K562 (cell line): Measurements from ENCODE around the gene ZNF554. TPM values are rescaled to one million over a fixed set of nuclear protein-coding genes. Genes with fewer than 3 reads are reported as not detected.

Experiments
- ATAC-seq: fragments of 200-7000 bp; cut with Tn5 transposase; 3 replicates; pipeline ENCODE4 v1.9.1; 2020; ENCODE audit warnings: moderate library complexity
- BruUV-seq: library from RNA; stranded (reverse); fragments of 400-500 nt; replicated peaks from 2 replicates; lab custom pipeline; 2021; lab: Mats Ljungman, UMichigan
- CTCF ChIA-PET: fragments of 300-600 bp; formaldehyde crosslinking; extraction: SDS; loops from one replicate; lab custom pipeline; 2021; ENCODE audit warnings: low intra/inter-chr PET ratio; lab: Yijun Ruan, JAX
- POLR2A ChIA-PET: fragments of 300-600, 350-650 bp; sonication (Branson Sonifier 250); formaldehyde crosslinking; extraction: SDS; loops from one replicate; lab custom pipeline; 2021; ENCODE audit warnings: antibody characterized with exemption, inconsistent platforms; lab: Yijun Ruan, JAX
- DNase-seq, 4 experiments: peaks; one replicate each; pipeline versions ENCODE4 v3.0.0 to v3.0.0-alpha.2; 2011 to 2018; ENCODE audit warnings: low spot score in 3 of 4, mixed read lengths in 3 of 4; ENCODE audit errors: extremely low read depth in 1 of 4
- FAIRE-seq: peaks from 2 replicates; lab custom pipeline; 2011; peaks lifted over from hg19 to GRCh38; lab: Jason Lieb, UNC
- H2AFZ ChIP-seq: 2 replicates; pipeline ENCODE4 v1.6.0; 2011; ENCODE audit warnings: low read depth, low read length, control low read depth, inconsistent platforms
- H3K27ac ChIP-seq: fragments of 200-600 bp; 3 replicates; pipeline ENCODE4 v1.8.0; 2011; ENCODE audit warnings: low read depth, mild to moderate bottlenecking, control low read depth, inconsistent platforms, low read length, moderate library complexity, mixed read lengths; ENCODE audit errors: extremely low read depth
- H3K27me3 ChIP-seq, 2 experiments: fragments of 300-600 bp in 1 of 2; 2 replicates in 1 of 2; 3 replicates in 1 of 2; pipeline versions ENCODE4 v1.6.0 to v1.8.0; 2011; ENCODE audit warnings: inconsistent platforms in 2 of 2, low read length in 2 of 2, mild to moderate bottlenecking in 1 of 2, mixed read lengths in 1 of 2, moderate library complexity in 1 of 2; ENCODE audit not compliant: control insufficient read depth in 2 of 2, insufficient read depth in 2 of 2
- H3K36me3 ChIP-seq: fragments of 300-600 bp; 3 replicates; pipeline ENCODE4 v1.8.0; 2011; ENCODE audit warnings: mild to moderate bottlenecking, low read length, inconsistent platforms; ENCODE audit not compliant: control insufficient read depth, insufficient read depth
- H3K4me1 ChIP-seq, 2 experiments: fragments of 200-600 bp in 1 of 2; replicated peaks in 1 of 2; 2 replicates in 1 of 2; 3 replicates in 1 of 2; pipeline versions ENCODE4 v1.5.1 to v1.8.0; 2011; ENCODE audit warnings: inconsistent platforms in 2 of 2, low read length in 2 of 2, mild to moderate bottlenecking in 1 of 2, mixed read lengths in 1 of 2, moderate library complexity in 1 of 2; ENCODE audit not compliant: control insufficient read depth in 2 of 2, insufficient read depth in 2 of 2
- H3K4me2 ChIP-seq: 2 replicates; pipeline ENCODE4 v1.6.1; 2011; ENCODE audit warnings: low read length, control low read depth, inconsistent platforms, mixed read lengths; ENCODE audit not compliant: insufficient read depth
- H3K4me3 ChIP-seq: fragments of 200-600 bp; sonication (generic), shearing (Covaris generic); 2 replicates; pipeline ENCODE4 v1.5.1; 2016; ENCODE audit warnings: control low read depth, inconsistent platforms
- H3K79me2 ChIP-seq: fragments of 200-600 bp; 3 replicates; pipeline ENCODE4 v1.8.0; 2011; ENCODE audit warnings: low read length, inconsistent platforms; ENCODE audit not compliant: control insufficient read depth, insufficient read depth
- H3K9ac ChIP-seq, 2 experiments: 2 replicates each; pipeline versions ENCODE4 v1.6.0 to v1.6.1; 2011; ENCODE audit warnings: low read depth in 2 of 2, low read length in 2 of 2, control low read depth in 1 of 2, inconsistent platforms in 1 of 2, mild to moderate bottlenecking in 1 of 2, mixed read lengths in 1 of 2; ENCODE audit not compliant: insufficient read depth in 1 of 2
- H3K9me1 ChIP-seq: one replicate; pipeline ENCODE4 v1.6.0; 2011; ENCODE audit warnings: inconsistent platforms, mild to moderate bottlenecking, low read length, moderate library complexity; ENCODE audit not compliant: control insufficient read depth, insufficient read depth
- H3K9me3 ChIP-seq: replicated peaks from 2 replicates; pipeline ENCODE4 v1.5.1; 2011; ENCODE audit warnings: low read depth, low read length, inconsistent platforms; ENCODE audit not compliant: control insufficient read depth, insufficient read depth
- H4K20me1 ChIP-seq: replicated peaks from 2 replicates; pipeline ENCODE4 v1.6.1; 2011; ENCODE audit warnings: low read length, inconsistent platforms, mixed read lengths; ENCODE audit not compliant: control insufficient read depth, insufficient read depth
- ARNT ChIP-seq, 2 experiments: fragments of 450-650 bp; IDR thresholded peaks; 2 replicates each; pipeline ENCODE4 v1.6.1; 2016; ENCODE audit warnings: mild to moderate bottlenecking in 1 of 2
- HDAC8 ChIP-seq: fragments of 450-650 bp; IDR thresholded peaks from 2 replicates; pipeline ENCODE4 v1.6.1; 2016; ENCODE audit warnings: mild to moderate bottlenecking, missing genetic modification characterization, moderate library complexity, missing compliant biosample characterization
- HNRNPK ChIP-seq: fragments of 200-400 bp; formaldehyde crosslinking; IDR thresholded peaks from one replicate; pipeline ENCODE4 v1.6.1; 2018; ENCODE audit warnings: mild to moderate bottlenecking, low read depth, low read length; ENCODE audit not compliant: poor library complexity, severe bottlenecking
- MCM5 ChIP-seq: fragments of 450-650 bp; IDR thresholded peaks from 2 replicates; pipeline ENCODE4 v1.6.1; 2016; ENCODE audit warnings: low read depth
- NFRKB ChIP-seq: fragments of 450-650 bp; IDR thresholded peaks from 2 replicates; pipeline ENCODE4 v1.6.1; 2016; ENCODE audit warnings: low read depth
- NR4A1 ChIP-seq, 2 experiments: fragments of 250-450 bp in 1 of 2; fragments of 450-650 bp in 1 of 2; sonication (Bioruptor Pico) in 1 of 2; IDR thresholded peaks; 2 replicates each; pipeline versions ENCODE4 v1.4.0 to v1.6.1; 2016 to 2020; ENCODE audit warnings: mild to moderate bottlenecking in 2 of 2, missing compliant biosample characterization in 1 of 2, missing genetic modification characterization in 1 of 2, moderate library complexity in 1 of 2
- PCBP1 ChIP-seq: fragments of 200-400 bp; formaldehyde crosslinking; IDR thresholded peaks from 2 replicates; pipeline ENCODE4 v1.6.1; 2018; ENCODE audit warnings: mild to moderate bottlenecking, low read depth, low read length; ENCODE audit not compliant: poor library complexity, severe bottlenecking
- PREB ChIP-seq: sonication (generic); formaldehyde crosslinking; IDR thresholded peaks from 2 replicates; pipeline ENCODE4 v1.8.1; 2023; ENCODE audit warnings: mild to moderate bottlenecking, missing genetic modification reagents
- SNAPC5 ChIP-seq: fragments of 250-450 bp; sonication (Bioruptor Pico); IDR thresholded peaks from 2 replicates; pipeline ENCODE4 v1.8.0; 2021; ENCODE audit warnings: moderate library complexity, mild to moderate bottlenecking, inconsistent platforms
- ZBTB11 ChIP-seq, 3 experiments: fragments of 200-800 bp in 1 of 3; fragments of 250-450 bp in 1 of 3; fragments of 450-650 bp in 1 of 3; sonication (Bioruptor Pico) in 1 of 3; sonication (Bioruptor generic) in 1 of 3; formaldehyde crosslinking in 1 of 3; IDR thresholded peaks; 2 replicates each; pipeline versions ENCODE4 v1.6.1 to v1.8.0; 2016 to 2022; ENCODE audit warnings: mild to moderate bottlenecking in 2 of 3, missing genetic modification characterization in 2 of 3, missing compliant biosample characterization in 1 of 3, moderate library complexity in 1 of 3
- ZBTB9 ChIP-seq: fragments of 450-650 bp; formaldehyde crosslinking; IDR thresholded peaks from 2 replicates; pipeline ENCODE4 v1.4.0; 2020; ENCODE audit warnings: mild to moderate bottlenecking, moderate library complexity
- ZC3H4 ChIP-seq: sonication (generic); formaldehyde crosslinking; IDR thresholded peaks from 2 replicates; pipeline ENCODE4 v1.9.0; 2021; ENCODE audit warnings: missing genetic modification reagents, borderline replicate concordance
- WGBS: fragments of 100-300 bp; shearing (Covaris generic); methylation state at CpG from one replicate; pipeline ENCODE4 v1.1.6; 2016; ENCODE audit warnings: low coverage, mixed read lengths; ENCODE audit not compliant: insufficient coverage; ENCODE audit errors: missing lambda C conversion rate; 5-methylcytosine and 5-hydroxymethylcytosine counted together
- in situ Hi-C: fragments of 300-500 bp; cut with MboI; formaldehyde crosslinking; loops from 4 replicates; pipeline ENCODE4 v1.15.0; 2018; ENCODE audit warnings: inconsistent platforms, mixed read lengths
- intact Hi-C: fragments of 100-400 bp; cut with micrococcal nuclease; formaldehyde crosslinking; loops from 2 replicates; pipeline ENCODE4 v1.14.2; 2022
- polyA plus RNA-seq, 8 experiments: library from polyadenylated mRNA; depleted of rRNA in 4 of 8; stranded (reverse) in 5 of 8; unstranded in 3 of 8; fragments of >200 nt; fragmentation: Nextera tagmentation in 2 of 8; fragmentation: Illumina TruSeq in 1 of 8; extraction: Ambion mirVana in 2 of 8; extraction: Trizol in 1 of 8; gene quantifications; 2 replicates each; pipeline versions ENCODE4 v1.2.1 to v1.2.3, GENCODE V29; 2011 to 2014; ENCODE audit warnings: inconsistent platforms in 1 of 8, missing spikeins in 1 of 8
- total RNA-seq, 7 experiments: library from RNA; depleted of rRNA in 6 of 7; stranded (reverse); fragments of >200 nt in 6 of 7; fragmentation: Illumina TruSeq in 2 of 7; extraction: Trizol in 2 of 7; gene quantifications; 2 replicates each; pipeline versions ENCODE4 v1.2.1 to v1.2.3, GENCODE V29; 2011 to 2021; ENCODE audit warnings: low replicate concordance in 1 of 7

ZNF554 gene
- total and polyA plus RNA-seq, 9 of the 15 experiments (the other 6 are each of a cell fraction or from before 2014, with no cell fraction given) = 0.07 to 1.8 (median 1.1) TPM

GRCh38 chr19:2822846-2823245, 3.2 kb downstream of the ZNF554 start:
- Histone ChIP-seq H2AFZ (no peak overlapping the region), H3K4me1 (peaks cover 0 to 15% of the 10 kb centered on the region in 2 experiments; a peak in 3 of 5 replicates), H3K9ac (no peak overlapping the region)
- in situ Hi-C loops = no loop called here
- TF ChIP-seq NFRKB (no peak), MCM5 (no peak), ZC3H4 (CRISPR knock-in tag) (no peak), ZBTB11 (CRISPR knock-in tag; IDR thresholded peaks at IDR 0.05) (no peak), SNAPC5 (CRISPR knock-in tag) (no peak), NR4A1 (CRISPR knock-in tag; IDR thresholded peaks at IDR 0.05) (no peak), NR4A1 (tag; IDR thresholded peaks at IDR 0.05) (no peak), ARNT (IDR thresholded peaks at IDR 0.05) (no peak), PCBP1 (no peak), PREB (CRISPR knock-in tag) (no peak), HNRNPK (no peak), ZBTB9 (no peak), HDAC8 (tag) (no peak)
- TF ChIP-seq, all 486 proteins: peak for 0
- Histone ChIP-seq H3K4me3 (no peak overlapping the region), H3K4me2 (no peak overlapping the region), H3K27ac (no peak overlapping the region), H3K79me2 (peaks cover 7% of the 10 kb centered on the region), H3K9me1 (no peaks in the 10 kb centered on the region), H4K20me1 (no peaks in the 10 kb centered on the region), H3K9me3 (0 out of 2 replicates have a peak, but pooled peaks cover 1% of the 10 kb centered on the region), H3K36me3 (no peaks in the 10 kb centered on the region), H3K27me3 (no peaks in the 10 kb centered on the region)
- FAIRE-seq (no peak), ATAC-seq (no peak), DNase-seq (peak in 1 of 4 experiments; percentile 2)
- WGBS = 60% methylated on average over 3 of the region's 5 CpGs
- intact Hi-C loops = no loop called here
- ChIA-PET POLR2A (interaction anchor here (0.7 to 1.5 kb wide), 4 partner anchors 12 to 214 kb away, joined by 3 to 4 read pairs (median 3); partner anchors contain the start of gene ZNF555), CTCF (no interaction called here)
- no TSS peak for BruUV-seq
